ENCODE results near the gene POLR3A.
A peak's percentile ranks its signal among the peaks of the same experiment; 100 is the strongest.

Gene POLR3A

GRCh38 chr10:77960829-77961329 is 68.4 kb downstream of the POLR3A start:
- DNase-seq (ENCODE audit: low read depth, low spot score) = no peak
- H3K27ac ChIP-seq = no peak overlapping the region

DNA sequence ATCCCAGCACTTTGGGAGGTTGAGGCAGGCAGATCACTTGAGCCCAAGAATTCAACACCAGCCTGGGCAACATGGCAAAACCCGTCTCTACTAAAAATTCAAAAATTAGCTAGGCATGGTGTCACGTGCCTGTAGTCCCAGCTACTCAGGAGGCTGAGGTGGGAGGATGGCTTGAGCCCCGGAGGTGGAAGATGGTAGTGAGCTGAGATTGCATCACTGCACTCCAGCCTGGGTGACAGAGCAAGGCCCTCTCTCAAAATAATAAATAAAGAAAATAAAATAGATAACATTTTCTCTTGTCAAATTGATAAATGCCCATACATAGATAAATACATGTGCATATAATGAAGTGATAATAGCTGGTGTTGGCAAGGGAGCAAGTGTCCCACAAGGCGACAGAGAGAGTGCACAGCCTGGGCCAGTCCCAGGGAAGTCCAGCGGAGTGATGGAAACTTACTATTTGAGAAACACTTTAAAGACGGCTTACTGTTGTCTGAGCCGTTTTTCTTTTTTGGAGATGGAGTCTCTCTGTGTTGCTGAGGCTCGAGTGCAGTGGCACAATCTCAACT is 69.3 kb downstream of the POLR3A start:
- no peak for DNase-seq (ENCODE audit: low read depth, low spot score)
- no peak overlapping the region for H3K27ac ChIP-seq

- DNase-seq (ENCODE audit: low read depth, low spot score) = no peak
- H3K27ac ChIP-seq = no peak overlapping the region
Observed at GRCh38 chr10:77959384-77959783, 69.9 kb downstream of the POLR3A start.

DNA sequence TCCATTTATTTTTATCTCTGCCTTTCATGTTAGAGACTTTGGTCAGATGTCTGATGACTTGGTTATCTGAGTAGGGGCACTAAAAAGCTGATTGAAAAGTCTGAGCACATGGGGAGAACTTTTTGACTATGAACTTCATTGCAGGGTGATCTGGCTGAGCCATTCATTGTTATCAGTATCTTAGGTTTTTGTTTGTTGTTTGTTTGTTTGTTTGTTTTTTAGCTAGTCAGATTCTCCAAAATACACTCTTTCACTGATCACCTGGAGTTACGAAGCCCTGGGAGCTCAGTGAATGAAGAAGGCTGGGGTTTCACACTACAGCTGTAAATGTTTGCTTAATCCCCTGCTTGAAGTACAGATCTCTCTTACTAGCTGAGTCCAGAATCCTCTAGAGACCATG is 74.2 kb downstream of the POLR3A start:
- no peak overlapping the region for H3K27ac ChIP-seq
- DNase-seq (ENCODE audit: low read depth, low spot score) = no peak

- H3K27ac ChIP-seq = peak overlapping the region; percentile 78
- peak; percentile 86 for DNase-seq (ENCODE audit: low read depth, low spot score)
Observed at GRCh38 chr10:77949167-77949566, 80.1 kb downstream of the POLR3A start.

DNA sequence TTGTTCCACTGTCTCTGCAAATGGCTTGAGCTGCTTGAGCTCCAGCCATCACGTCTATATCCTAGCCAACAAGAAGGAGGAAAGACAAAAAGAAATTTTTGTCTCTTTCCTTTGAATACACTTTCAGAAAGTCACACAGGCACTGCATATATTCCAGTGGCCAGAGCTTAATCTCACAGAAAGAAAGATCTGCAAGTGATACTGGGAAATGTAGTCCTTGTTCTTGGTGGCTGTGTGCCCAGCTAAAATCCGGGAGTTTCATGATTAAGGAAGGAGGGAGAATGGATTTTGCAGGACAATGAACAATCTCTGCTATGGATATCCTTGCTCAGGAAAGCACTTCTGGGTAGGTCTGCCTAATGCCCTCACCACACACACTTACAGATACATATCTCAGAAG is 83.2 kb downstream of the POLR3A start:
- H3K27ac ChIP-seq = peak overlapping the region; percentile 78

GRCh38 chr10:77944519-77944918 is 84.8 kb downstream of the POLR3A start:
- peak; percentile 34 for DNase-seq (ENCODE audit: low read depth, low spot score)
- peak overlapping the region; percentile 78 for H3K27ac ChIP-seq

More for the DNA sequence above, 83.2 kb downstream of the POLR3A start:
- no peak for DNase-seq (ENCODE audit: low read depth, low spot score)

DNA sequence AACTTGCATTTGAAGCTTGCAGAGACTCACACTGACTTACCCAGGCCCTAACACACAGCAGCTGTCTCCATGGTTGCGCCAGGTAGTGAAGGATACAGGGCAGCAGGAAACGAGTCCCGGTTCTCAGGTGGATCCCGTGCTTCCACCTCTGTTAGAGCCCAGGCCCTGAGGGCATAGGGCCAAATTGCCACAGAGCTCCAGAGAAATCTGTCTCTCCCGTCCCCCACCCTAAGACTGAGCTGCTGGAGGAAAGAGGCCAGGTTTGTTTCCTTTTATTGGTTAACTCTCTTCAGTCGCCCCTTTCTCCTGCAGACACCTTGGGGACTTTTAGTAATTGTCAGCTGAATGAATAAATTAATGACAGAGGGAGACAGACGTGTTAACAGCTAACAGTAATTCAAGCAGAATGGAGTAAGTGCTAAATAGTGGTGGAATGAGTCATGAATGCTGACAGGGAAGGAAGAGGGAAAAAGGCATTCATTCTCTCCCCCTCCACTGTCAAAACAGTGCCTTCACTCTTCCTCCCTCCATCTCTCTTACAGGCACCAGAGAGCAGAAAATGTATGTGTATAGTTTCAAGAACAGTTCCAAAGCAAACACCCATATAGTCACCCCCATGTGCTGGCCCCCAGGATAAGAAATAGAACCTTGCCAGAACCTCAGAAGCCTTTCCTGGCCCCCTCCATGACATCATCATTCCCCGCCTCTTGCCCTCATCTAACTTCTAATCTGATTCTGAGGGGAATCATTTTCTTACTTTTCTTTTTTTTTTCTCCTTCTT is 86.0 kb downstream of the POLR3A start:
- DNase-seq (ENCODE audit: low read depth, low spot score) = peak; percentile 33
- peak overlapping the region; percentile 78 for H3K27ac ChIP-seq

- no peak for DNase-seq (ENCODE audit: low read depth, low spot score)
- H3K27ac ChIP-seq = peak overlapping the region; percentile 74
Observed at GRCh38 chr10:77941790-77942189, 87.5 kb downstream of the POLR3A start.

GRCh38 chr10:77940627-77941026 is 88.7 kb downstream of the POLR3A start:
- H3K27ac ChIP-seq = peak overlapping the region; percentile 74
- peak; percentile 34 for DNase-seq (ENCODE audit: low read depth, low spot score)

- no peak for DNase-seq (ENCODE audit: low read depth, low spot score)
- peak overlapping the region; percentile 74 for H3K27ac ChIP-seq
Observed at GRCh38 chr10:77940225-77940624, 89.1 kb downstream of the POLR3A start.

DNA sequence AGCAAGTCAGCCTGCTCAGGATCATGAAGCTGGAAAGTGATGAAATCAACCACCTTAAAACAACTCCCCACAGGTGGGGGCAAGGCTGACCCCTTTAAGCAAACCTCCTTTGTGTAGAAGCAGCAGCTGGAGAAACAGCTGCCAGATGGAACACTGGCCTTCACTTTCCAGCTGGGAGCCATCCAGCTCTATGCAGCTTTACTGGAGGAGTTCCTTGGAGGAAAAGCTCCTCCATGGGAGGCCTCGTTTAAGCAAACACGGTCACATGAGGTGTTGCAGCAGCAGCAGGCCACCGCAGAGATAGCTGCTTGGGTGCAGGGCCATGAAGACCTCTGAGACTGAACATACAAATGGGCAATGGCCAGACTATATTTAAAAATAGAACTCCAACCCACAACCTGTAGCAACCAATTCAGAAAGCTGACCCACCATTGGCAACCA is 89.7 kb downstream of the POLR3A start:
- H3K27ac ChIP-seq = peak overlapping the region; percentile 74
- no peak for DNase-seq (ENCODE audit: low read depth, low spot score)

DNA sequence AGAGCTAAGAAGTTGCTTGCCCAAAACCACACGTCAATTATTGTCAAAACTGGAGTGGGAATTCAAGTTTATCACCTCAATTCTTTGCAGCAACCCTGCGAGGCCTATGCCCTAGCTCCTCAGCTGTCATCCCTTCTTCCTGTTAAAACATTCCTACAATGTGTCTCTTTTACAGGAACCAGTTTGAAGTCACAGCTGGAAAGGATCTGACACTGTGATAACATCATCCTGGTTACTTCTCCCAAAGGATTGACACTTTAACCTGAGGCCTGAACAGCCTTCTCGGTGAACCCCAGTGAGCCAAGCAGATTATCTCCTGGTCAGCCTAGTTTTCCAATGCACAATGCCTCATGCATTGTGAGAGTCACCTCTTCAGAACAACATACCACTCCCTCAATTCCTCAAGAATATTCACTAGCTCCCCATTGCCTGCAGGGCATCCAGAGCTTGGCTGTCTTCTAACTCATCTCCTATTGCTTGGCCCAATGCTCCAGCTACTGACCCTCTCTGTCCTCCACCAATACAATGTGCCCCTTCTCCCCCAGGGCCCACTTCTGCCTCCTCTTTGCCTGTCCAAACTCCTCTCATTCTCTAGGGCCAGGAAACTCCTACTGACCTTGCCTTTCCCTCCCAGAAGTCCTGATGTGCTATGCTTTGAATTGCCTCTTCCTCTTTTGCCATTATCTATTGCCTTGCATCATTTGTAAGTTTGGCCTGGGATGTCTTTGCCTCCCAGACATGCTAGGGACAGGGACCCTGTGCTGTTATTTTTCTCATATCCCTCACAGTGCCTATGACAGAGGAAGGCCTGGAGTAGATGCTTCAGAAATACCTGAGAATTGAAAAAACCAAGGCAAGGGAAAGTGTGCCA is 92.4 kb downstream of the POLR3A start:
- DNase-seq (ENCODE audit: low read depth, low spot score) = no peak

GRCh38 chr10:77932016-77932715 is 97.1 kb downstream of the POLR3A start:
- DNase-seq (ENCODE audit: low read depth, low spot score) = no peak

More for the DNA sequence above, 92.4 kb downstream of the POLR3A start:
- H3K27ac ChIP-seq = no peak overlapping the region

DNA sequence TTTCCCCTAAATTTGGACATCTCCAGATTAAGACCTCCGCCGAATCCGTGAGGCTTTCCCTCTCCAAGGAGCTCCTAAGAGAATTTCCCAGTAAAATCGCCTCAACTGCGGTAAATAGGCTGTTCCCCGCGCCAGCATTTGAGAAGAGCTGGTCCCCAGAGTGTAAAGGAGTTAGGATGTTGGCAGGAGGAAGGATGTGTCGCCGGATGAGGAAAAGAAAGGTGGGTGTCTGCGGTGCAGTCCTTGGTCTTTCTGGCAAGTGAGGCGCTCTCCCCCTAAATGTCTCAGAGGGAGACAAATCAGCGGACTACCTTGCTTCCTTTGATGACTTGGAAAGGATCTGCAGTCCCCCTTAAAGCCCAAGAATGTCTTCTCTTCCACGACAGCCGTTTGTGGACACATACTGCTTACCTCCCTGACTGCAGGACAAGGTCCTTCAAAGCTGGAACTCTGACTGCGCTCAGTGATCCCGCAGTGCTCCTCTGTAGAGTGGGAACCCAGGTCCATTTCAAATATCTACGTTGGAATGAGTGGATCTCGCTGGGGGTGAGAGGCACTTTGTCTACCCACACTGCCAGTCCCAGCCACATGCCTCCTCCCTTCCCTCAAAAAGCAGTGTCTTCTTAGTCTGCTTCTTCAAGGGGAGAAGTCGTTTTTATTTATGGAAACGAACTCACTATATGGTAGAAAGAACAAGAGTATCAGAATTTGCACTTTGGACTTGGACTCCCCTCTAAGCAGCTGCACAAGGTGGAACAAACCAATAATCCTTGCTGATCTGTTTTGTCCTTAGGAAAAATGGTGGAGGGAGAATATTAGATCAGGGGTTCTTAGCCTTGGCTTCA is 101.7 kb downstream of the POLR3A start:
- no peak for DNase-seq (ENCODE audit: low read depth, low spot score)
- peak overlapping the region; percentile 64 for H3K27ac ChIP-seq

More at GRCh38 chr10:77932016-77932715, 97.1 kb downstream of the POLR3A start:
- H3K27ac ChIP-seq = no peak overlapping the region

GRCh38 chr10:77926566-77927401 is 102.5 kb downstream of the POLR3A start, which contains the start of gene DLG5:
TSS of gene DLG5 (minus strand) at chr10:77926755. CDS start at chr10:77926520, 235 bp downstream.
- DNase-seq (ENCODE audit: low read depth, low spot score) = no peak
- peak within 1 kb of the TSS; percentile 64 for H3K27ac ChIP-seq

DNA sequence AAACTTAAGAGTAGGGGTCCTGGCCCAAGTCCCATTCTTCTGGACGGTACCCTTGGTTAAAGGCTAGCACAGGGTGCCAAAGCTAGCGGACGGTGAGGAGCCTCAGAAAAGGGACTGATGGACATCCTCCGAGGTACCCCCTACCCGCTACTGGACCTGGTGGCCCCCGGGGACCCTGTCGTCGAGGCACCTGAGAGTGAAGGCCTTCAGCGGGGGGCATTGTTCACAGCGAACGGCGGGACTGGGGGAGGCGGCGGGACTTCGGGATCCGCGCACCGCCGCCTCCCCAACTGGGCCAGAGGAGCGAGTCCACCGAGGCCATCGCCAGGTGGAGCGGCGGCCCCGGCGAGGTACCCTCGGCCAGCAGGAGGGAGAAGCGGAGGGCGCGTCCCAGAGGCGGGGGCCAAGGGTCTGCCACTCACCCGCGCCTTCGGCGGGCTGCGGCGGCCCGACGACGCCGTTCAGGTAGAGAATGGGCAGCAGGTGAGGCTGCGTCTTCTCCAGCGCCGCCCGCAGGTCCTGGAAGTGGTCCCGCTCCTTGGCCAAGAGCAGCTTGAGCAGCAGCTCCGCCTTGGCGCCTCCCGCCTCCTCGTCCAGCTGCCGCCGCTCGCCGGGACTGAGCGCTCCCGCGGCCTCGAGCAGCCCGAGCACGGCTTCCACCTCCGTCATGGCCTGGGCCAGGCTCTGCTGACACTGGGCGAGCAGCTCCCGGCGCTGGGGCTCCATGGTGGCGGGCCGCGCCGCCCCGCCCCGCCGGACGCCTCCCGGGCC is 103.3 kb downstream of the POLR3A start:
- peak overlapping the region; percentile 64 for H3K27ac ChIP-seq
- no peak for DNase-seq (ENCODE audit: low read depth, low spot score)

Measured in epithelial cell of prostate (primary cell).